ENCODE measurements around the gene TMEM132D. TPM values are rescaled to one million over a fixed set of nuclear protein-coding genes. Genes with fewer than 3 reads are reported as not detected.

The TMEM132D gene
- total RNA-seq, 1 donor from 2014 or later: 1.6 TPM

GRCh38 chr12:129162805-129163204, 741.0 kb downstream of the TMEM132D start:
- peaks cover 0 to 2% (median 0%) of the 10 kb centered on the region in 3 donors for H3K9me3 ChIP-seq (ENCODE audit: control insufficient read depth in 3 of 3, low read length in 3 of 3)
- H3K4me1 ChIP-seq (ENCODE audit: control insufficient read depth in 3 of 3, insufficient read depth in 3 of 3, low read length in 3 of 3): no peaks in the 10 kb centered on the region
- no peaks in the 10 kb centered on the region for H3K27me3 ChIP-seq (ENCODE audit: control insufficient read depth in 3 of 3, insufficient read depth in 3 of 3, low read length in 3 of 3)
- H3K4me3 ChIP-seq (ENCODE audit: low read length in 3 of 3): no peak overlapping the region
- H3K27ac ChIP-seq (ENCODE audit: low read depth, low read length): no peak overlapping the region
- H3K9ac ChIP-seq (ENCODE audit: low read depth in 1 of 3, low read length in 3 of 3): no peak overlapping the region
- H3K36me3 ChIP-seq (ENCODE audit: control insufficient read depth in 3 of 3, insufficient read depth in 3 of 3, low read length in 3 of 3): no peaks in the 10 kb centered on the region

GRCh38 chr12:129161511-129161910, 742.3 kb downstream of the TMEM132D start:
- Histone ChIP-seq H3K27ac (ENCODE audit: low read depth, low read length) (no peak overlapping the region), H3K27me3 (ENCODE audit: control insufficient read depth in 3 of 3, insufficient read depth in 3 of 3, low read length in 3 of 3) (no peaks in the 10 kb centered on the region), H3K9ac (ENCODE audit: low read depth in 1 of 3, low read length in 3 of 3) (no peak overlapping the region), H3K4me1 (ENCODE audit: control insufficient read depth in 3 of 3, insufficient read depth in 3 of 3, low read length in 3 of 3) (no peaks in the 10 kb centered on the region), H3K9me3 (ENCODE audit: control insufficient read depth in 3 of 3, low read length in 3 of 3) (peaks cover 0 to 2% (median 0%) of the 10 kb centered on the region in 3 donors), H3K36me3 (ENCODE audit: control insufficient read depth in 3 of 3, insufficient read depth in 3 of 3, low read length in 3 of 3) (no peaks in the 10 kb centered on the region), H3K4me3 (ENCODE audit: low read length in 3 of 3) (no peak overlapping the region)

DNA sequence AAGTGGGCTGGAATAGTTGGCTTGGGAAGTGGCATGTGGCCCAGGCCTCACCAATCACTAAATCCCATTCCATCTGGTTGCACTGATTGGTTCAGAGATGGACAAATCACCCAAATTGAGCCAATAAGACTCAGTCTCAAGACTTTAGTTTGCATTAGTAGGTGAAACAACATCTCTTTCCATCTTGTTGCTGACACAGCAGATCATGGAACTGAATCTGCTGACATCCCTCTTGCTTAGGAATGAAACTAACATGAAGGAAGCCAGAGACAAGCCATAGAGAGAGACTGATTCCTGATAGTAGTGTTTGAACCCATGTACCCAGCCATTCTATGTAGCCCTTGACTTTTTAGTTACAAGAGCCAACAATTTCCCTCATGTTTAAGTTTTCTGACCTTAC, 743.5 kb downstream of the TMEM132D start:
- Histone ChIP-seq H3K36me3 (ENCODE audit: control insufficient read depth in 3 of 3, insufficient read depth in 3 of 3, low read length in 3 of 3) (no peaks in the 10 kb centered on the region), H3K27ac (ENCODE audit: low read depth, low read length) (no peak overlapping the region), H3K9me3 (ENCODE audit: control insufficient read depth in 3 of 3, low read length in 3 of 3) (peaks cover 0 to 2% (median 0%) of the 10 kb centered on the region in 3 donors), H3K9ac (ENCODE audit: low read depth in 1 of 3, low read length in 3 of 3) (no peak overlapping the region), H3K4me1 (ENCODE audit: control insufficient read depth in 3 of 3, insufficient read depth in 3 of 3, low read length in 3 of 3) (no peaks in the 10 kb centered on the region), H3K4me3 (ENCODE audit: low read length in 3 of 3) (no peak overlapping the region), H3K27me3 (ENCODE audit: control insufficient read depth in 3 of 3, insufficient read depth in 3 of 3, low read length in 3 of 3) (no peaks in the 10 kb centered on the region)

DNA sequence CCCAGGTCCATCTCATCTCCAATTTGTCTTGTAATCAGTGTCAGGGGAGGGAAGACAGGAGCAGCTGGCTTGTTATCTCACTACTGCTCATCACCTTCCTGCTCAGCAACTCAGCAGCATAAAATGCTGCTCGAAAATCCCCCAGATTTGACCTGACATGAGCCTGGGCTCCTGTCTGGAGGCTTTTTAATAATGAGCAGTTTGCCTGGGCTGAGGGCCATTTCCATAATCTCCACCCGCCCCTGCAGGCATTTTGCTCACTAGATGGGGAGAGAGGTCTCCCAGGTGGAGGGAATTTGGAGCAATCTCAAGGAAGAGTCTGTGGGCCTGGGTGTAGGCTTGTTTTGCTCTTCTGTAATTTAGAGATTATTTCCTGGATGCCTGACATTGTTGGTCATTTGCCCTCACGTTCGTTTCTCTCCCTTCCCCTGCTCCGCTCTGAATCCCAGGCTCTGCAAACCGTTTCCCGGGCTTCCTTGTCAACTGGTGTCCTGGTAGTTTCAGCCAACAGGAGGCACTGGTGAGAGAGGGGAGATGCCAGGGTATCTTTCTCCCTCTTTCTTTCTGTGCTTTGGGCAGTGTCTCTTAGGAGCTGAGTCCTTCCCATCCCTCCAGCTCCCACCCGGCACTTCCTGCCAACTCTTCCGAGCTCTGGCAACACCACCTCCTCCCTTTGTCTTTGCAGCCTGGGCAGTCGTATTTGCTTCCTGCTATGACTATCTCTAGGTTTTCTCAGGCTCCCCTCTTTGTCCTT, 751.3 kb downstream of the TMEM132D start:
- no peaks in the 10 kb centered on the region for H3K4me1 ChIP-seq (ENCODE audit: control insufficient read depth in 3 of 3, insufficient read depth in 3 of 3, low read length in 3 of 3)
- no peaks in the 10 kb centered on the region for H3K36me3 ChIP-seq (ENCODE audit: control insufficient read depth in 3 of 3, insufficient read depth in 3 of 3, low read length in 3 of 3)
- peaks cover 0 to 4% (median 0%) of the 10 kb centered on the region in 3 donors for H3K27me3 ChIP-seq (ENCODE audit: control insufficient read depth in 3 of 3, insufficient read depth in 3 of 3, low read length in 3 of 3)
- H3K9ac ChIP-seq (ENCODE audit: low read depth in 1 of 3, low read length in 3 of 3): no peak overlapping the region
- no peak overlapping the region for H3K27ac ChIP-seq (ENCODE audit: low read depth, low read length)
- no peaks in the 10 kb centered on the region for H3K9me3 ChIP-seq (ENCODE audit: control insufficient read depth in 3 of 3, low read length in 3 of 3)
- H3K4me3 ChIP-seq (ENCODE audit: low read length in 3 of 3): no peak overlapping the region

- Histone ChIP-seq H3K4me3 (ENCODE audit: low read length in 3 of 3) (no peak overlapping the region), H3K4me1 (ENCODE audit: control insufficient read depth in 3 of 3, insufficient read depth in 3 of 3, low read length in 3 of 3) (no peaks in the 10 kb centered on the region), H3K9me3 (ENCODE audit: control insufficient read depth in 3 of 3, low read length in 3 of 3) (no peaks in the 10 kb centered on the region), H3K27ac (ENCODE audit: low read depth, low read length) (no peak overlapping the region), H3K27me3 (ENCODE audit: control insufficient read depth in 3 of 3, insufficient read depth in 3 of 3, low read length in 3 of 3) (peaks cover 0 to 4% (median 0%) of the 10 kb centered on the region in 3 donors), H3K9ac (ENCODE audit: low read depth in 1 of 3, low read length in 3 of 3) (no peak overlapping the region), H3K36me3 (ENCODE audit: control insufficient read depth in 3 of 3, insufficient read depth in 3 of 3, low read length in 3 of 3) (no peaks in the 10 kb centered on the region)
These were observed 753.1 kb downstream of the TMEM132D start for GRCh38 chr12:129150721-129151120.

GRCh38 chr12:129145381-129145780, 758.4 kb downstream of the TMEM132D start:
- H3K9ac ChIP-seq (ENCODE audit: low read depth in 1 of 3, low read length in 3 of 3): no peak overlapping the region
- H3K36me3 ChIP-seq (ENCODE audit: control insufficient read depth in 3 of 3, insufficient read depth in 3 of 3, low read length in 3 of 3): no peaks in the 10 kb centered on the region
- no peaks in the 10 kb centered on the region for H3K4me1 ChIP-seq (ENCODE audit: control insufficient read depth in 3 of 3, insufficient read depth in 3 of 3, low read length in 3 of 3)
- no peak overlapping the region for H3K27ac ChIP-seq (ENCODE audit: low read depth, low read length)
- H3K4me3 ChIP-seq (ENCODE audit: low read length in 3 of 3): no peak overlapping the region
- H3K27me3 ChIP-seq (ENCODE audit: control insufficient read depth in 3 of 3, insufficient read depth in 3 of 3, low read length in 3 of 3): peaks cover 0 to 4% (median 0%) of the 10 kb centered on the region in 3 donors
- no peaks in the 10 kb centered on the region for H3K9me3 ChIP-seq (ENCODE audit: control insufficient read depth in 3 of 3, low read length in 3 of 3)

GRCh38 chr12:129138776-129139175, 765.0 kb downstream of the TMEM132D start:
- H3K9ac ChIP-seq (ENCODE audit: low read depth in 1 of 3, low read length in 3 of 3): no peak overlapping the region
- no peaks in the 10 kb centered on the region for H3K27me3 ChIP-seq (ENCODE audit: control insufficient read depth in 3 of 3, insufficient read depth in 3 of 3, low read length in 3 of 3)
- H3K27ac ChIP-seq (ENCODE audit: low read depth, low read length): no peak overlapping the region
- no peaks in the 10 kb centered on the region for H3K4me1 ChIP-seq (ENCODE audit: control insufficient read depth in 3 of 3, insufficient read depth in 3 of 3, low read length in 3 of 3)
- H3K4me3 ChIP-seq (ENCODE audit: low read length in 3 of 3): no peak overlapping the region
- no peaks in the 10 kb centered on the region for H3K9me3 ChIP-seq (ENCODE audit: control insufficient read depth in 3 of 3, low read length in 3 of 3)
- H3K36me3 ChIP-seq (ENCODE audit: control insufficient read depth in 3 of 3, insufficient read depth in 3 of 3, low read length in 3 of 3): no peaks in the 10 kb centered on the region

DNA sequence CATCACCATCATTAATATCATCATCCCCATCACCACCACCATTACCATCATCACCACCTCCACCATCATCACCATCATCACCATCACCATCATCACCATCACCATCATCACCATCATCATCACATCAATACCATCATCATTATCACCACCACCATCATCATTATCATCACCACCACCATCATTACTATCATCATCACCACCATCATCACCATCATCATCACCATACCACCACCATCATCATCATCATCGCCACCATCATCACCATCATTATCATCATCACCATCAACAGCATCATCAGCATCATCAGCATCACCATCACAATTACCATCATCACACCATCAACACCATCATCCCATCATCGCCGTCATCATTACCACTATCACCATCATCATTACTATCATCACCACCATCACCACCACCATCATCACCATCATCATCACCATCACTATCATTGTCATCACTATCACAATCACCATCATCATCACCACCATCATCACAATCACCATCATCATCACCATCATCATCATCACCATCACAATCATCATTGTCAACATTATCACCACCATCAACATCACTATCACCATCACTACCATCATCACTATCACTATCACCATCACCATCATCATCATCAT, 767.0 kb downstream of the TMEM132D start:
- Histone ChIP-seq H3K27me3 (ENCODE audit: control insufficient read depth in 3 of 3, insufficient read depth in 3 of 3, low read length in 3 of 3) (no peaks in the 10 kb centered on the region), H3K36me3 (ENCODE audit: control insufficient read depth in 3 of 3, insufficient read depth in 3 of 3, low read length in 3 of 3) (no peaks in the 10 kb centered on the region), H3K4me3 (ENCODE audit: low read length in 3 of 3) (no peak overlapping the region), H3K9ac (ENCODE audit: low read depth in 1 of 3, low read length in 3 of 3) (no peak overlapping the region), H3K4me1 (ENCODE audit: control insufficient read depth in 3 of 3, insufficient read depth in 3 of 3, low read length in 3 of 3) (no peaks in the 10 kb centered on the region), H3K9me3 (ENCODE audit: control insufficient read depth in 3 of 3, low read length in 3 of 3) (no peaks in the 10 kb centered on the region), H3K27ac (ENCODE audit: low read depth, low read length) (no peak overlapping the region)

DNA sequence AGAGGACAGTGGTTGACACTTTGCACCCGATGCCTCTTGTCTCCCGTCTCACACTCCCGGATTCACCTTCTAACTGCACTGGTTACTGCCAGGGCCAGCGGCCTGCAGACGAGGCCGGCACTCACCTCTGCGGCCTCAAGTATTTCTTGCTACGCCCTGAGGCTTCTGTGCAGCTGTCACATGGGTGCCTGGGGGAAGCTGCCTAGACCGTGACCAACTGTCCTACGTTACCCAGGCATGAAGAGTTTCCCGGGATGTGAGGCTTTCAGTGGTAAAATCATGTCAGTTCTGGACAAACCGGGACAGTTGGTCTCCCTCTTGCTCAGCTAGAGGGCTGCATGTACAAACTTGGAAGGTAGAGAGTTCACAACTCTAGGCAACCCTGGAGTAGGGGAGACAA, 776.1 kb downstream of the TMEM132D start:
- Histone ChIP-seq H3K4me1 (ENCODE audit: control insufficient read depth in 3 of 3, insufficient read depth in 3 of 3, low read length in 3 of 3) (no peaks in the 10 kb centered on the region), H3K9me3 (ENCODE audit: control insufficient read depth in 3 of 3, low read length in 3 of 3) (peaks cover 0 to 3% (median 0%) of the 10 kb centered on the region in 3 donors)

DNA sequence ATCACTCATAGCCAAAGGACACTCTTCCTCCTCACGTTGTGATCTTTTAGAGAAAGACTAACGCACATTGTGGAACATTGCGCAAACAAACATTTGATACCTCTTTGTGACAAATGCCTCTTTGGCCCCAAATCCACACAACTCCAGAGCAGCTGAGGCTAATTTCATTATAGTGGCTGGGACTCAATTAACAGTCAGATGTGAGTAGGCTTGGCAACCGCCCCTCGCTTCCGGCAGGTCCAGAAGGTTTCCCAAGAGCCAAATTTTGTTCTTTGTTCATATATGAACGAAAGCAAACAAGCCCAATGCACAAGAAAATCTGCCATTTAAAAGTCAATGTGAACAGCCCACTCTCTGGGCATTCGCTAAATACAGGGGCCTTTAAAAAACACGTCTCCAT, 776.6 kb downstream of the TMEM132D start:
- Histone ChIP-seq H3K27ac (ENCODE audit: low read depth, low read length) (no peak overlapping the region), H3K4me1 (ENCODE audit: control insufficient read depth in 3 of 3, insufficient read depth in 3 of 3, low read length in 3 of 3) (no peaks in the 10 kb centered on the region), H3K9ac (ENCODE audit: low read depth in 1 of 3, low read length in 3 of 3) (no peak overlapping the region), H3K27me3 (ENCODE audit: control insufficient read depth in 3 of 3, insufficient read depth in 3 of 3, low read length in 3 of 3) (no peaks in the 10 kb centered on the region), H3K9me3 (ENCODE audit: control insufficient read depth in 3 of 3, low read length in 3 of 3) (peaks cover 0 to 3% (median 0%) of the 10 kb centered on the region in 3 donors), H3K36me3 (ENCODE audit: control insufficient read depth in 3 of 3, insufficient read depth in 3 of 3, low read length in 3 of 3) (no peaks in the 10 kb centered on the region), H3K4me3 (ENCODE audit: low read length in 3 of 3) (no peak overlapping the region)

More for the DNA sequence above, 776.1 kb downstream of the TMEM132D start:
- Histone ChIP-seq H3K9ac (ENCODE audit: low read depth in 1 of 3, low read length in 3 of 3) (no peak overlapping the region), H3K4me3 (ENCODE audit: low read length in 3 of 3) (no peak overlapping the region), H3K36me3 (ENCODE audit: control insufficient read depth in 3 of 3, insufficient read depth in 3 of 3, low read length in 3 of 3) (no peaks in the 10 kb centered on the region), H3K27ac (ENCODE audit: low read depth, low read length) (no peak overlapping the region), H3K27me3 (ENCODE audit: control insufficient read depth in 3 of 3, insufficient read depth in 3 of 3, low read length in 3 of 3) (no peaks in the 10 kb centered on the region)
